22Rv1 (cell line): ENCODE results near the gene HEBP1.

Experiments
- CTCF ChIP-seq: fragments of 450-650 bp; IDR thresholded peaks from 2 replicates; pipeline ENCODE4 v1.5.1; 2017; ENCODE audit warnings: mild to moderate bottlenecking
- ZFX ChIP-seq: fragments of 450-650 bp; IDR thresholded peaks from 2 replicates; pipeline ENCODE4 v1.6.1; 2017; ENCODE audit warnings: antibody characterized with exemption, borderline replicate concordance

GRCh38 chr12:12999959-13000615 lies at the start of gene HEBP1:
- peak; percentile 33; the same call in 1 of the 2 replicates for TF ChIP-seq CTCF
- TF ChIP-seq ZFX = no peak
